ENCODE results near the gene CAPN13.

CAPN13 gene

GRCh38 chr2:30765876-30766470 lies 41.3 kb downstream of the CAPN13 start:
- TF ChIP-seq POLR2AphosphoS5 (IDR thresholded peaks at IDR 0.05; ENCODE audit: low read depth, low read length) (no peak), TAF1 (IDR thresholded peaks at IDR 0.05; ENCODE audit: borderline replicate concordance, insufficient read depth, low read length) (no peak), FOXP2 (optimal IDR thresholded peaks at IDR 0.05; ENCODE audit: borderline replicate concordance, extremely low read depth, extremely low read length, insufficient read depth) (no peak), SIN3A (IDR thresholded peaks at IDR 0.05; ENCODE audit: borderline replicate concordance, insufficient read depth, low read length) (no peak), REST (IDR thresholded peaks at IDR 0.05; ENCODE audit: insufficient read depth in 1 of 2, low read depth in 2 of 2, low read length in 2 of 2) (no peak)

DNA sequence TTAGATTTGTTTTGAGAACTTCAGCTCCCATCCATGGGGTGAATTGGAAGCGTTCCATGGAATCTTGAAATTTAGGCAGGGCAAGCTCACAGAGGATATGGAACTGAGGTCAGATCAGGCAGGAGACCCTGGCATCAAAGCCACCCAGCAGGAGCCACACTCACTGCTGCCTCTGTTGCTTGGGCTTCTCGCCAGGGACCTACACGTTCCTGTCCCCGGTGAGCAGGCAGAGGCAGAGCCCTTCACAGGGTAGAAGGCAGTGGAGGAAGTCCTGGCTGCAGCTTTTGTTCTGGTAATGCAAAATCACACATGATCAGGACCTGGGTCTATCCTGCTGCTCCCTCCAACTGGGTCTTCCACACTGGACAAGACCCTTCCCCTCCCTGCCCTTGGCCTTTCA lies 42.1 kb downstream of the CAPN13 start:
- TF ChIP-seq REST (IDR thresholded peaks at IDR 0.05; ENCODE audit: insufficient read depth in 1 of 2, low read depth in 2 of 2, low read length in 2 of 2), result no peak
- TF ChIP-seq TAF1 (IDR thresholded peaks at IDR 0.05; ENCODE audit: borderline replicate concordance, insufficient read depth, low read length), result no peak
- no peak for TF ChIP-seq FOXP2 (optimal IDR thresholded peaks at IDR 0.05; ENCODE audit: borderline replicate concordance, extremely low read depth, extremely low read length, insufficient read depth)

- TF ChIP-seq SIN3A (IDR thresholded peaks at IDR 0.05; ENCODE audit: borderline replicate concordance, insufficient read depth, low read length) (no peak), POLR2AphosphoS5 (IDR thresholded peaks at IDR 0.05; ENCODE audit: low read depth, low read length) (no peak), REST (IDR thresholded peaks at IDR 0.05; ENCODE audit: insufficient read depth in 1 of 2, low read depth in 2 of 2, low read length in 2 of 2) (no peak), TAF1 (IDR thresholded peaks at IDR 0.05; ENCODE audit: borderline replicate concordance, insufficient read depth, low read length) (no peak), FOXP2 (optimal IDR thresholded peaks at IDR 0.05; ENCODE audit: borderline replicate concordance, extremely low read depth, extremely low read length, insufficient read depth) (no peak)
These were observed 43.0 kb downstream of the CAPN13 start for GRCh38 chr2:30764021-30764800.

DNA sequence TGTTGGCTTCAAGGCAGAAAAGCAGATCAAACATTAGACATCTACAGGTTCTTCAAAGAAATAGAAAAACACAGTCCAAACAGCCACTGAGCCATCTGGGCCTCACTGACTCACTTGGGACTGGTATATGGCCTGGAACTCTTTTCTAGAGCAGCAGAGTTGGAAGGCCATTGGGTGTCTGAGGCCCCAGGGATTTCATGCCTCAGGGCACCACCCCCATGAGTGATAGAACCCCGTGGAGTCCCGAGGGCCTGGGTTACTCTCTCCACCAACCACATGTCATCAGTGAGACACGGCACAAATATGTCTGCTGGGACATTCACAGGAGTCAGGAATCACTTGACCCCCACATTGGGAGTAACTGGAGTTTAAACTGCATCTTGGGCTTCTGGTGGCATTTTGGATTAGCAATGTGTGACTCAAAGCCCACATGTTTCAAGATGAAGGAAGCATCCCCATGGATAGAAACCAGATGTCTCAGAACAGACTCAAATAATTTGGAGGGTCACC lies 44.0 kb downstream of the CAPN13 start:
- TF ChIP-seq REST (IDR thresholded peaks at IDR 0.05; ENCODE audit: insufficient read depth in 1 of 2, low read depth in 2 of 2, low read length in 2 of 2) (no peak), FOXP2 (optimal IDR thresholded peaks at IDR 0.05; ENCODE audit: borderline replicate concordance, extremely low read depth, extremely low read length, insufficient read depth) (no peak), SIN3A (IDR thresholded peaks at IDR 0.05; ENCODE audit: borderline replicate concordance, insufficient read depth, low read length) (no peak), POLR2AphosphoS5 (IDR thresholded peaks at IDR 0.05; ENCODE audit: low read depth, low read length) (no peak), TAF1 (IDR thresholded peaks at IDR 0.05; ENCODE audit: borderline replicate concordance, insufficient read depth, low read length) (no peak)

Measured in PFSK-1 (cell line).